NCI-H748 (cell line): ENCODE measurements around the gene TNPO1.
A peak's percentile ranks its signal among the peaks of the same experiment; 100 is the strongest.
"Not testable (repeated sequence)": the region's sequence is repeated elsewhere in the genome, so short reads cannot be mapped to it uniquely, and the experiment has no call there.

Experiments
- DNase-seq: peaks from one replicate; lab custom pipeline; 2025; ENCODE audit not compliant: unreplicated experiment; lab: John Stamatoyannopoulos, UW

Gene TNPO1

DNA sequence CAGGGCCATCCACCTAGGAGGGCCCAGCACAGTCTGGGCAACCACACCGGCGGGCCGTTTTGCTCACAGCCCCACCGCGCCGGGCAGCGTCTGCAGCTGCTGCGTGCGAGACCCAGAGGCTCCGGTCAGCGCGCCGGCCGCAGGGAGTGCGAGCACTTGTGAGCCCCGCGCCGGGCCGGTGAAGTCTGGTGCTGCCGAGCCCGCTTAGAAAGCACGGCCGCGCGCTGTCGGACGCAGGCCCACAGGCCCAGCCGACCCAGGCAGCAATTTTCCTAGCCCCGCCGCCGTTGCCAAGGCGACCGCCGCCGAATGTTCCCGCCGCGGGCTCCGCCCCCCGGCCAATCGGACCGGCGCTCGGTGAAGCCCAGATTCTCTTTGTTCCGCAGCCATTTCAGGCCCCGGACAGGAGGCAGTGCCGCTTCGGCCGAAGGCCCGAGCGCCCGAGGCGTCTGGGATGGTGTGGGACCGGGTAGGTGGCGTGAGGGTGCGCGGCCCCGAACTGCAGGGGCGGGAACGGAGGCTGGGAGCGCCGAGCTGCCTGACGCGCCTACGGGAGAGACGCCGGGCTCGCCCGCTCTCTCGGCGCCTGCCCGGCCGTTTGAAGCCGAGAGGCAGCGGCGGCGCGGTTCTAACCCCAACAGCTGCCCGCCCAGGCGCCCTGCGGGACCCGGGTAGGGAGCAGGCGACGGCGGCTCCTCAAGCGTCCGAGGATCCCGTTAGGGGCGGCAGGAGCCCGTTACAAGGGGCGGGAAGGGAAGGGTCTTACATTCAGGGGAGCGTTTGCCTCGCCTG lies at the start of gene TNPO1:
TNPO1 (plus strand) TSS at position 378 of the 792 bp plus-strand sequence; CDS start at position 455, 77 bp downstream.
- DNase-seq, result peak; percentile 97

- DNase-seq, result peak; percentile 90
Measured at GRCh38 chr5:72767289-72768010, 49.0 kb upstream of the TNPO1 start.

GRCh38 chr5:72770266-72770665 lies 46.2 kb upstream of the TNPO1 start:
- DNase-seq, result no peak

GRCh38 chr5:72776684-72777083 lies 39.8 kb upstream of the TNPO1 start:
- no peak for DNase-seq

DNA sequence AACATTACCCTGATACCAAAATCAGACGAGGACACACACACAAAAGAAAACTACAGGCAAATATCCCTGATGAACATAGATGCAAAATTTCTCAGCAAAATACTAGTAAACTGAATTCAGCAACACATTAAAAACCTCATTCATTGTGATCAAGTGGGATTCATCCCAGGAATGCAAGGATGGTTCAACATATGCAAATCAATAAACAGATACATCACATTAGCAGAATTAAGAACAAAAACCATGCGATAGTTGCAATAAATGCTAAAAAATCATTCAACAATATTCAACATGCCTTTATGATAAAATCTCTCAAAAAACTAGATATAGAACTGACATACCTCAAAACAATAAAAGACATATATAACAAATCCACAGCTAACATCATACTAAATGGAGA lies 36.9 kb upstream of the TNPO1 start:
- DNase-seq, result no peak

- no peak for DNase-seq
Measured at GRCh38 chr5:72783354-72783753, 33.1 kb upstream of the TNPO1 start.

GRCh38 chr5:72784129-72784528 lies 32.3 kb upstream of the TNPO1 start:
- no peak for DNase-seq

- no peak for DNase-seq
Measured at GRCh38 chr5:72785801-72786200, 30.7 kb upstream of the TNPO1 start.

- no peak for DNase-seq
Measured at GRCh38 chr5:72786676-72787075, 29.8 kb upstream of the TNPO1 start.

DNA sequence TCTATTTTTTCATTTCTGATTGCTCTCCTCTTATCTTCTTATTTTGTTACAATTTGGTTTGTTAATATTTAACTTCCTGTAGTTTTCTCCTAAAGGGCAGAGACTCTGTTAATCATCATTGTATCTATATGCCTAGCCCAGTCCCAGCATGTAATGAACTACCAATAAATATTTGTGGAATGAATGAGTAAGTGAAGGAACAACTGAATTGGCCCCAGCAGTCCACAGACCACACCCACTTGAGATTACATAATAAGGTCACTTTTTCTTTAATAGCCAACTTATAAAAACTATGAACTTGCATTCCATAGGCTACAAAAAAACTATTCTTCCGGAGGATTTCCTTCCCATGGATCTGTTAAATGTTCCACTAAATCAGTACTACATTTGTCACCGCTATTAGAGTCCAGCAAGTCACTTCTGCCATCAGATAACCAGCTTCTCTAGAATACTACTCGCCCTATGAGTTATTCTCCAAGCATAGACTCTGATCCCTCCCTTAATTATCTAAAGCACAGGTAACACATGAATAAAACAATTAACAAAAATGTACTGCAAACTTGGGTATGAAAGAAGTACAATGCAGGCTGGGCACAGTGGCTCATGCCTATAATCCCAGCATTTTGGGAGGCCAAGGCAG lies 27.5 kb upstream of the TNPO1 start:
- DNase-seq, result no peak

GRCh38 chr5:72790186-72790585 lies 26.3 kb upstream of the TNPO1 start:
- no peak for DNase-seq

GRCh38 chr5:72792662-72793061 lies 23.8 kb upstream of the TNPO1 start:
- not testable (repeated sequence) for DNase-seq

DNA sequence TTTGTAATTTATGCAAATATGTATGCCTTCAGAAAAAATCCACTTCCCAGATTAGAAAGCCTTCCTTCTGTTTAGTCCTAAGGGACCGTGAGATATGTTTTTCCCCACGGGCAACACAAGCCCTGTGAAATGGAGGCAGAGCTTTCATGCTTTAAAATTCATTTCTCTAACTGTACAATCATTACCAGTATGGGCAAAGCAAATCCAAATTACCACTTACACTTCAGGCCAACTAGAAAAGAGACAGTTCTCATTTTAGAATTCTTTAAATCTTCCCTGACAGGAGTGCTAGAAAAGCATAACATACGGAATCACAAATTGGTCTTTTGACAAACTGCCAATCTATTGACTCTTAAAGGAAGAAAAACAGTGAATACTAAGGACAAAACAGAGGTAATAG lies 20.5 kb upstream of the TNPO1 start:
- no peak for DNase-seq

DNA sequence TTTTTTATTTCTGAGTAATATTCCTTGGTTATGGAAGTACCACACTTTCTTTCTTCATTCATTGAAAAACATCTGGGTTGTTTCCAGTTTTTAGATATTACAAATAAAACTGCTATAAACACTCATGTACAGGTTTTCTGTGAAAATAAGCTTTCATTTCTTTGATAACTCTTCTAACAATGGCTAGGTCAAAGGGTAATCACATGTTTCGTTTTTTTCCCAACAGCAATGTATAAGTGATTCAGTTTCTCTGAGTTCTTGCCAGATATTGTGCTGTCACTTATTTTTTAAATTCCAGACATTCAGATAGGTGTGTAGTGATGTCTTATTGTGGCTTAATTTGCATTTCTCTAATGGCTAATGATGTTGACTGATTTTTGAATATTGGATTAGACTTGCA lies 16.7 kb upstream of the TNPO1 start:
- DNase-seq, result no peak

DNA sequence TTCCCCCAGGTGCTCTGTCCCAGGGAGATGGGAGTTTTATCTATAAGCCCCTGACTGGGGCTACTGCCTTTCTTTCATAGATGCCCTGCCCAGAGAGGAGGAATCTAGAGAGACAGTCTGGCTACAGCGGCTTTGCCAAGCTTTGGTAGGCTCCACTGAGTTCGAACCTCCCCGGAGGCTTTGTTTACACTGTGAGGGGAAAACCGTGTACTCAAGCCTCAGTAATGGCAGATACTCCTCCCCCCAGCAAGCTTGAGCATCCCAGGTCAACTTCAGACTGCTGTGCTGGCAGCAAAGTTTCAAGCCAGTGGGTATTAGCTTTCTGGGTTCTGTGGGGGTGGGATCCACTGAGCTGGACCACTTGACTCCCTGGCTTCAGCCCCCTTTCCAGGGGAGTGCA lies 7.8 kb upstream of the TNPO1 start:
- not testable (repeated sequence) for DNase-seq

DNA sequence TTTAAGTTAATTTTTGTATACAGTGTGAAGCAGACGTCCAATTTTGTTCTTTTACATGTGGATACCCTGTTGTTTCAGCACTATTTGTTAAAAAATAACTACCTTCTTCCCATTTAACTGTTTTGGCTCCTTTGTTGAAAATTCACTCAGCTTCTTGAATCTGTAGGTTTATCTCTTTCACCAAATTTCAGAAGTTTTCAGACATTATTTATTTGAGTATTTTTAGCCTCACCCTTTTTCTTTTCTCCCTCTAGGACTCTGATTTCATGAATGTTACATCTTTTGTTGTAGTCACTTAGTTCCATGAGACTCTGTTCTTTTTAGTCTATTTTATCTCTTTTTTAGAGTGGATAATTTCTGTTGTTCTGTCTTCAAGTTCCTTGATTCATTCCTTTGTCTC lies 4.6 kb upstream of the TNPO1 start:
- no peak for DNase-seq

GRCh38 chr5:72812488-72812887 lies 4.0 kb upstream of the TNPO1 start:
- DNase-seq, result no peak

DNA sequence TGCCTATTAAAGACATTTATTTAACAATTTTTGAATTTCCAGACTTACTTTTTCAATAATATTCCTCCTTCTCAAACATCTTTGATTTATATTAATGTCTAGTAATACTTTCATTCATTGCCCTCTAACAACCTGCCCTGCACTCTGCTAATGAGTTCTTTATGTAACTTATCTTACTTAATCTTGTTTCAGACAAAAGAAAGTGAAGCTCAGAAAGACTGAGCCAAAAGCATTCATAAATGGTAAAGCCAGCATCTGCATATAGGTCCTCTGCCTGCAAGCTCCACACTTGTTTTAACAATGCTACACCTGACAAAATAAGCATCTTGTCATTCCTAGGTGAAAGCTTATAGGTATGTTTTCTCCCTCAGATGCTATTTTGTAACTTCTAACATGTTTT lies 2.4 kb upstream of the TNPO1 start:
- no peak for DNase-seq

GRCh38 chr5:72814864-72815263 lies 1.6 kb upstream of the TNPO1 start:
- no peak for DNase-seq

- DNase-seq, result peak; percentile 62
Measured at GRCh38 chr5:72815580-72816283, 729 bp upstream of the TNPO1 start.

DNA sequence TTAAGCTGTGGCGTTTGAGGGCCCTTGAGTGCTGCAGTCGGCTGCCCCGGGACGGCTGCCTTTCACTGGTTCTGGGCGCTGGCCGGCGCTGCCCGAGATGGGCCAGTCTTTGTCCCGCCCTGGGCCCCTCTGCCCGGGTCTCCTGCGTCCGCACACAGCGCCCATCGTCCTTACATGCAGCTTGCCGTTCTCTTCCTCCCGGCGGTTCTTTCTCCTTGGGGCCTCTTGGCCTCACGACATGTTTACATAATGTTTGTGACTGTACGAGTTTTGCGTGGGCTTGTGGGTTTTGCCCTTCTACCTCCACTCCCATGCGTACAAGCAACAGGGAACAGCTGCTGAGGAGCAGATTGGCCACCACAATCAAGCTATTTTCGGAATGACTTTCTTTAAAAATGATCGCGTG lies 618 bp downstream of the TNPO1 start:
- DNase-seq, result peak; percentile 70
